HK-2 (cell line): ENCODE data around the gene ZNF317.

ENCODE experiments used
- DNase-seq: peaks from one replicate; pipeline ENCODE4 v3.0.0-alpha.2; 2018; ENCODE audit not compliant: unreplicated experiment

The ZNF317 gene

GRCh38 chr19:9140159-9140874 lies at the start of gene ZNF317:
TSS of gene ZNF317 (plus strand) at chr19:9140397. CDS start at chr19:9156017, 15,620 bp downstream.
- DNase-seq: peak; percentile 85

- DNase-seq: no peak
Observed at GRCh38 chr19:9107375-9107774, 32.8 kb upstream of the ZNF317 start, which contains the start of gene OR7G2. TSS of gene OR7G2 (minus strand) at chr19:9107475. CDS start at chr19:9103243, 4,232 bp downstream.

GRCh38 chr19:9109959-9110358 lies 30.2 kb upstream of the ZNF317 start:
- no peak for DNase-seq

GRCh38 chr19:9115307-9115813 lies 24.8 kb upstream of the ZNF317 start, which contains the start of gene OR7G1:
TSS of gene OR7G1 (minus strand) at chr19:9115763. CDS start at chr19:9115763, 0 bp downstream.
- DNase-seq: no peak

GRCh38 chr19:9116547-9116946 lies 23.6 kb upstream of the ZNF317 start:
- no peak for DNase-seq

GRCh38 chr19:9126900-9127405 lies 13.2 kb upstream of the ZNF317 start, which contains the start of gene OR7G3:
TSS of gene OR7G3 (minus strand) at chr19:9126950. CDS start at chr19:9126950, 0 bp downstream.
- DNase-seq: no peak

- DNase-seq: no peak
Observed at GRCh38 chr19:9128171-9128570, 12.0 kb upstream of the ZNF317 start.

- DNase-seq: no peak
Observed at GRCh38 chr19:9130965-9131364, 9.2 kb upstream of the ZNF317 start.

- DNase-seq: no peak
Observed at GRCh38 chr19:9132422-9132821, 7.8 kb upstream of the ZNF317 start.

- DNase-seq: no peak
Observed at GRCh38 chr19:9139609-9140158, 513 bp upstream of the ZNF317 start.

- no peak for DNase-seq
Observed at GRCh38 chr19:9144920-9145319, 4.7 kb downstream of the ZNF317 start.

- DNase-seq: no peak
Observed at GRCh38 chr19:9146882-9147281, 6.7 kb downstream of the ZNF317 start.

GRCh38 chr19:9148697-9149096 lies 8.5 kb downstream of the ZNF317 start:
- no peak for DNase-seq

GRCh38 chr19:9149997-9150396 lies 9.8 kb downstream of the ZNF317 start:
- DNase-seq: no peak

GRCh38 chr19:9150650-9151049 lies 10.5 kb downstream of the ZNF317 start:
- DNase-seq: no peak

- no peak for DNase-seq
Observed at GRCh38 chr19:9151367-9151766, 11.2 kb downstream of the ZNF317 start.

- no peak for DNase-seq
Observed at GRCh38 chr19:9155591-9155990, 15.4 kb downstream of the ZNF317 start.

- no peak for DNase-seq
Observed at GRCh38 chr19:9156304-9156703, 16.1 kb downstream of the ZNF317 start.

- no peak for DNase-seq
Observed at GRCh38 chr19:9159891-9160290, 19.7 kb downstream of the ZNF317 start.

- DNase-seq: no peak
Observed at GRCh38 chr19:9161427-9161826, 21.2 kb downstream of the ZNF317 start.

- DNase-seq: no peak
Observed at GRCh38 chr19:9165261-9165660, 25.1 kb downstream of the ZNF317 start.

GRCh38 chr19:9166846-9167245 lies 26.6 kb downstream of the ZNF317 start:
- DNase-seq: no peak
